Stomach (tissue), 9 donors: ENCODE measurements around the gene TP53BP2. TPM values are rescaled to one million over a fixed set of nuclear protein-coding genes. Genes with fewer than 3 reads are reported as not detected.

Source experiments
- DNase-seq, 2 donors: peaks; one replicate each; pipeline versions ENCODE4 v3.0.0 to v3.0.0-alpha.2; 2013 to 2019
- H3K27ac ChIP-seq, 5 donors: fragments of 200-600 bp in 4 of 5; sonication (generic) in 4 of 5; one replicate each; pipeline ENCODE4 v1.5.1; 2013 to 2019; ENCODE audit warnings: mild to moderate bottlenecking in 1 of 5, moderate library complexity in 1 of 5
- H3K27me3 ChIP-seq, 3 donors: fragments of 200-600 bp; sonication (generic); one replicate each; pipeline ENCODE4 v1.5.1; 2017 to 2019; ENCODE audit warnings: mixed run types in 1 of 3
- H3K36me3 ChIP-seq, 4 donors: fragments of 200-600 bp; sonication (generic); 1 replicate in 3 of 4; 2 replicates in 1 of 4; pipeline ENCODE4 v1.5.1; 2016 to 2019
- H3K4me1 ChIP-seq, 4 donors: fragments of 200-600 bp; sonication (generic); one replicate each; pipeline ENCODE4 v1.5.1; 2016 to 2019
- H3K4me3 ChIP-seq, 4 donors: fragments of 200-600 bp; sonication (generic) in 3 of 4; one replicate each; pipeline ENCODE4 v1.5.1; 2016 to 2019; ENCODE audit warnings: mild to moderate bottlenecking in 1 of 4
- H3K9me3 ChIP-seq, 4 donors: fragments of 200-600 bp; sonication (generic); one replicate each; pipeline ENCODE4 v1.5.1; 2016 to 2019
- EP300 ChIP-seq: sonication (generic); formaldehyde crosslinking; IDR thresholded peaks from one replicate; pipeline ENCODE4 v1.6.1; 2017; ENCODE audit warnings: antibody characterized with exemption
- POLR2A ChIP-seq, 4 donors: fragments of 450-650 bp; IDR thresholded peaks; one replicate each; pipeline ENCODE4 v1.6.1; 2016; ENCODE audit warnings: antibody characterized with exemption in 4 of 4, control low read depth in 2 of 4, mild to moderate bottlenecking in 1 of 4, moderate library complexity in 1 of 4
- POLR2AphosphoS5 ChIP-seq, 3 donors: sonication (generic); formaldehyde crosslinking; IDR thresholded peaks; one replicate each; pipeline ENCODE4 v1.6.1; 2016; ENCODE audit warnings: antibody characterized with exemption in 3 of 3
- WGBS, 5 donors: extraction: QIAGEN DNeasy Blood & Tissue Kit in 3 of 5; methylation state at CpG; one replicate each; pipeline versions ENCODE4 v1.1.5 to v1.1.7; 2013 to 2018; 5-methylcytosine and 5-hydroxymethylcytosine counted together
- intact Hi-C: fragments of 100-400 bp; cut with DNase I; formaldehyde crosslinking; loops from one replicate; pipeline ENCODE4 v1.15.1; 2023; ENCODE audit warnings: low total_unique reads
- polyA plus RNA-seq, 3 donors: library from polyadenylated mRNA; stranded (reverse); fragments of 200-250 nt; gene quantifications; one replicate each; pipeline ENCODE4 v1.2.3, GENCODE V29; 2013
- total RNA-seq, 5 donors: library from RNA; depleted of rRNA; stranded (reverse); fragments of >200 nt; gene quantifications; one replicate each; pipeline versions ENCODE4 v1.1.0 to v1.2.3, GENCODE V29; 2014 to 2016
- TF ChIP-seq, protein P1 (sequence below), 7 experiments: fragments of 450-650 bp in 4 of 7; fragments of 200-600 bp in 3 of 7; sonication (generic) in 3 of 7; IDR thresholded peaks; one replicate each; pipeline ENCODE4 v1.5.1; 2016 to 2019; ENCODE audit warnings: antibody characterized with exemption in 7 of 7, control low read depth in 2 of 7, mild to moderate bottlenecking in 1 of 7
- donor health status: healthy with polysubstance abuse.
- donor health status: Bipolar disorder and iron deficiency.
- donor health status: healthy.

TP53BP2 gene
- total and polyA plus RNA-seq, 8 donors: 6.9 to 157 (median 32.9) TPM

DNA sequence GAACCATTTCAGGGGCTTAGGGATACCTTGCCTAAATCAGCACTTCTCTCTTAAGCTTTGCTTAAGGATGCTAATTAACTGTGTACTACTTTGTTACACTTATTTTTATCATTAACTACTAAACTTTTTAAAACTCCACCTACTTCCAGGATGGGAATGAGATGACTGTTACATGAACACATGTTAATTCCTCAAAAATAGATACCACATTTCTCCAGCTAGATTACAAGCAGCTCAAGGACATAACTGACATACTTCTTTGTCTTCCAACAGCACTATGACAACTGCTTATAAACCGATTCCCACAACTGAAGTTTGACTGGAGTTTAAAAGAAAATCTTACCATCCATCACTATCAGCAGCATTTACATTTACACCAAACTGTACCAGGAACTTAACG, 53.7 kb downstream of the TP53BP2 start:
- no peaks in the 10 kb centered on the region for H3K9me3 ChIP-seq
- intact Hi-C loops: no loop called here
- H3K4me3 ChIP-seq: no peak overlapping the region
- no peaks in the 10 kb centered on the region for H3K27me3 ChIP-seq
- peaks cover 13 to 75% (median 65%) of the 10 kb centered on the region in 4 donors for H3K36me3 ChIP-seq
- peaks cover 0 to 25% (median 6%) of the 10 kb centered on the region in 4 donors for H3K4me1 ChIP-seq
- DNase-seq: no peak
- no peak for TF ChIP-seq POLR2AphosphoS5 (IDR thresholded peaks at IDR 0.05)
- TF ChIP-seq EP300: no peak
- 47 to 61% (median 54%) methylated on average over 2 of the region's 2 CpGs for whole genome bisulfite sequencing, 5 donors
- H3K27ac ChIP-seq: no peak overlapping the region

DNA sequence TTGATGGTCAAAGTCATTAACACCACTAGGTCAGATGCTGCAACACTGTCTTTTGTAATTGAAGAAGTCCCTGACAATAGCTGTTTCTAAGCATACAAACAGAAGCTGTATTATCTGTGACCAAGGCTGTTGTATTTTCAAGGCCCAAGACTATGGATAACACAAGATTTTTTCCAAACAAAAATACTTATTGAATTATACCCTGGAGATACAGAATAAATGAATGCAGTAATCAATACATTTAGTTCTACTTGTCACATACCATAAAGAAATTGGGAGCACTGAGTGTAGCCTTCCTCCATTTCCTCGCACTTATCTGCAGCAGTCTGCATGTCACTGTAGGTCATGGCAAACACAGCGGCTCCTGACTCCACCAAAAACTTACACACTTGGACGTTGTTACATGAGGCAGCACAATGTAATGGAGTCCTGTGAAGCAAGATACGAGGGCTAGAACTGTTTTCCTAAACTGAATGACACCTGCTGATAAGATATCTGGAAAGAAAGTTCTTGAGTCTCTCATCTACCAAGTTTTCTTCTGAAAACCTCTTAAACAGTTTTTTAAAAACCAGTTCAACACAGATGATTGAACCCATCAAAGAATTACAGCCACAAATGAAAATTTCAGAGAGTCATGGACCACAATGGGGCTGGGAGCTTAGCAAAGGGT, 56.9 kb downstream of the TP53BP2 start:
- DNase-seq: peak in 1 of 2 donors; percentile 31
- Histone ChIP-seq H3K27me3 (no peaks in the 10 kb centered on the region), H3K4me1 (peaks cover 0 to 29% (median 10%) of the 10 kb centered on the region in 4 donors), H3K27ac (no peak overlapping the region), H3K4me3 (no peak overlapping the region), H3K36me3 (peaks cover 0 to 72% (median 60%) of the 10 kb centered on the region in 4 donors), H3K9me3 (no peaks in the 10 kb centered on the region)
- intact Hi-C loops: no loop called here
- 34 to 60% (median 50%) methylated on average over 4 of the region's 4 CpGs for WGBS, 5 donors
- no peak for TF ChIP-seq POLR2A (IDR thresholded peaks at IDR 0.05)
- TF ChIP-seq POLR2AphosphoS5 (IDR thresholded peaks at IDR 0.05): no peak
- TF ChIP-seq, protein P1, sequence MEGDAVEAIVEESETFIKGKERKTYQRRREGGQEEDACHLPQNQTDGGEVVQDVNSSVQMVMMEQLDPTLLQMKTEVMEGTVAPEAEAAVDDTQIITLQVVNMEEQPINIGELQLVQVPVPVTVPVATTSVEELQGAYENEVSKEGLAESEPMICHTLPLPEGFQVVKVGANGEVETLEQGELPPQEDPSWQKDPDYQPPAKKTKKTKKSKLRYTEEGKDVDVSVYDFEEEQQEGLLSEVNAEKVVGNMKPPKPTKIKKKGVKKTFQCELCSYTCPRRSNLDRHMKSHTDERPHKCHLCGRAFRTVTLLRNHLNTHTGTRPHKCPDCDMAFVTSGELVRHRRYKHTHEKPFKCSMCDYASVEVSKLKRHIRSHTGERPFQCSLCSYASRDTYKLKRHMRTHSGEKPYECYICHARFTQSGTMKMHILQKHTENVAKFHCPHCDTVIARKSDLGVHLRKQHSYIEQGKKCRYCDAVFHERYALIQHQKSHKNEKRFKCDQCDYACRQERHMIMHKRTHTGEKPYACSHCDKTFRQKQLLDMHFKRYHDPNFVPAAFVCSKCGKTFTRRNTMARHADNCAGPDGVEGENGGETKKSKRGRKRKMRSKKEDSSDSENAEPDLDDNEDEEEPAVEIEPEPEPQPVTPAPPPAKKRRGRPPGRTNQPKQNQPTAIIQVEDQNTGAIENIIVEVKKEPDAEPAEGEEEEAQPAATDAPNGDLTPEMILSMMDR (IDR thresholded peaks at IDR 0.05): no peak
- no peak for TF ChIP-seq EP300

DNA sequence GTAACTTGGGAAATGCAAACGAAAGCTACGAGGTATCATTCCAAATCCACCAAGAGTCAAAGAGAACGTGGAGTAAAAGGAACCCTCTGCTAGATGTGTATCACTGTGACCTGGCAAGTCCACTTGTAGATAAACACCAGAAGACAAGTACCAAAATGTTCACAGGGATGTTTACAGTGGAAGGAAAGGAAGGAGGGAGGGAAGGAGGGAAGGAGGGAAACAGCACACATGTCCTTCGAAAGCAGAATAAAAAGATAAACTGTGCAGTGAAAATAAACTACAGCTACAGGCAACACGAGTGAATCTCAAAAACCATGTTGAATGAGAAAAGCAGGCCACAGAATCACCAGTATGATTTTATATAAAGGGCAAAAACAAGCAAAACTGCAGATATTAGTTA, 59.9 kb downstream of the TP53BP2 start:
- DNase-seq: no peak
- H3K36me3 ChIP-seq: peaks cover 6 to 74% (median 57%) of the 10 kb centered on the region in 4 donors
- H3K27ac ChIP-seq: peak overlapping the region in 3 of 5 donors; percentile 14 to 56 (median 23)

DNA sequence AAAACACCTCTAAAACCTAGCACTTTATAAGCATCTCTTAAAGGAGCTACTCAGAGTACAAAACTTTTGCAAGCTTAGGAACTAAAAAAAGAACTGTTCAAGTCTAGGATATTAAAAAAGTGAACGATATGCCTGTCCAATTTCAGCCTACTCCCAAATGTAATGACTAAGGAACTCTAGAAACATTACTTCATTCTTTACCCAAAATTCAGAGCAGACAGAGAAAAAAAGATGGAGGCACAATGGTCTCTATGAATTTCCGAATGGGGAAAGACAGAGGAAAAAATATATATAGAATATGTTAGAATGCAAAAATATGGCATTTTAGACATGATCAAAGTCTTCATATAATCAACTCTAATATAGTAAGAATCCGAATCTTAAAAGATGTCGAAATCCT, 61.2 kb downstream of the TP53BP2 start:
- WGBS, 5 donors: 87 to 93% (median 91%) methylated on average over 4 of the region's 4 CpGs
- H3K4me3 ChIP-seq: no peak overlapping the region

More for the DNA sequence above, 59.9 kb downstream of the TP53BP2 start:
- Histone ChIP-seq H3K4me1 (peaks cover 0 to 17% (median 10%) of the 10 kb centered on the region in 4 donors), H3K4me3 (no peak overlapping the region), H3K9me3 (no peaks in the 10 kb centered on the region), H3K27me3 (no peaks in the 10 kb centered on the region)
- intact Hi-C loops: no loop called here
- TF ChIP-seq POLR2AphosphoS5 (IDR thresholded peaks at IDR 0.05): peak in 2 of 3 donors; percentile 7 to 65
- TF ChIP-seq, protein P1 (IDR thresholded peaks at IDR 0.05): no peak
- TF ChIP-seq EP300: no peak
- WGBS, 5 donors: 19 to 52% (median 32%) methylated on average over 5 of the region's 5 CpGs

More for the DNA sequence above, 61.2 kb downstream of the TP53BP2 start:
- Histone ChIP-seq H3K27me3 (no peaks in the 10 kb centered on the region), H3K4me1 (peaks cover 0 to 17% (median 10%) of the 10 kb centered on the region in 4 donors), H3K27ac (peak overlapping the region in 1 of 5 donors; percentile 56), H3K36me3 (peaks cover 14 to 78% (median 65%) of the 10 kb centered on the region in 4 donors), H3K9me3 (no peaks in the 10 kb centered on the region)
- DNase-seq: no peak
- TF ChIP-seq POLR2A (IDR thresholded peaks at IDR 0.05): no peak
- TF ChIP-seq EP300: no peak
- no peak for TF ChIP-seq POLR2AphosphoS5 (IDR thresholded peaks at IDR 0.05)
- TF ChIP-seq, protein P1 (IDR thresholded peaks at IDR 0.05): no peak
- intact Hi-C loops: no loop called here
